GM21447 (cell line): ENCODE measurements around the gene TEAD1.

ENCODE experiments used
- ATAC-seq: cut with Tn5 transposase; IDR thresholded peaks from one replicate; pipeline ENCODE4 v1.9.1; 2021; ENCODE audit not compliant: unreplicated experiment

TEAD1 gene

DNA sequence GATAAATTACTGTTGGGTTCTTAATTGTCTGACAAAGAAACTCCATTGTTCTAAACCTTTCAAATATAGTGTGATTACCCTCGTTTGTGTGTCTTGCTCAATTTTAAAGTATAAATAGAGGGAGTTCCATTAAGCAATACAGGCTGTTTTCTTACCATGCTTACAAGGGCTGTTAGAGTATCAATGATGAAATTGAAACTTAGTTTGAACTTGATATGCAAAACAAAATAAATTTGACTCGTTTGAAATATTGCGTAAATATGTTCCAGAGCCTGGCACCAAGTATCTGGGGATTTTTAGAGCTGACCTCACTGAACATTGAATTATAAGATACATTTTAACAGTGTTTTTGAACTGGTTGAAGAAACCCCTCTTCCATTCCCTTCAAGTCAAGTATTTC lies 31.7 kb downstream of the TEAD1 start:
- ATAC-seq, result no peak

DNA sequence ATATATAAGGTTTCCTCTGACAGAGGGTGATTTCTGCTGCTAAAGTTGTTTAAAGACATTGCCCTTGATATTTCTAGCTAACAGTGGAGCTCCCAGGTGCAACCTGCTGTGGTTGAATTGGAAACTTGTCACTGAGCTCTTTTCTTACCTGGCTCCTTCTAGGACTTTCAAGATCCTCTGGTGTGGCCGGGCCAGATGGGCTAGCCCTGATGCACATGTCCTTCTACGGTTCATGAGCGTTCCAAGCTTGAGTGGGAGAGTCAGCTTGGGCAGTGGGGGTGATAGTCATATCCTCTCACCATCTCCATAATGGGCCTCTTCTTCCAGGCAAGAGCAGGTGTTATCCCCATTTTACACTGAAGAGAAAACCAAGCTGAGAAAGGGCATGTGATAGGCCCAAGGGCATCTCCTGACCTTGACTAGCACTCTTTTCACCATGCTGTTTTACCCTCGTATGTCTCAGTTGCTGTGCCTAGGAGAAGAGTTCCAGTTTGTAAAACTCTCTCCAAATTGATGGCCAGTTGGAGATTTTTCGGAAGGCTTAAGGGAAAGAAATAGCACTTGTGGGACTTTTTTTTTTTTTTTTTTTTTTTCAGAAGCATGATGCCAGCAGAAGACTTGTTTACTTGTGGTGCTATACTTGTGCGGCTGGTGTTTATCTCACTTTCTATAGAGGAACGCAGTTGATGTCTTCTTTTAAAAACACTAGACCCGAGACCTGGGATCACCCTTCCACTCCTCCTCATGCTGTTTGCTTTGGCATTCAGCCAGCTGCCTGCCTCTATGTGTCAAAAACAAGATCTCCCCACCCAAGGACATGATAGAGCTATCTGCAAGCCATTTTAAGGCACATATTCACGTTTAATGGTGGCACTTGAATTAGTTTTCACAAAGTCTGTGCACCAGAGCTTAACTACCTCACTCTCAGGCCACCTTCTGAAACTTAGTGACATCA lies 32.6 kb downstream of the TEAD1 start:
- ATAC-seq, result no peak

DNA sequence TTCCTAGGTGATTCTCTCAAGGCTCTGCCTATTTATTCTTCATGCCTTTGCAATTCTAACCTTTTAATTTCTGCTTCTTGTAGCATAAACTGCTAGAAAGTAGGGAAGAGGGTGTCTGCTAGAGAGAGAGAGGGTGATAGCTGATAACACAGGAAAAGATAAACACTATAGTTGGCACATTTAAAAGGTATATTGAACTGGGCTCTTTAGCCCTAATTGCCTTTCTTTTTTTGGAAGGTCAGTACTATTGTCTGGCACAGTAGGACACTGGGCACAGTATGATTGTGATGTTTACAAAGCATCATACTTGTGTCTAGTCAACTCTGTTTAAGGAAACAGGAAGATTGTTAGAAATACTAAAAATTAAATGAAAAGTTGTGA lies 33.3 kb downstream of the TEAD1 start:
- ATAC-seq, result no peak

DNA sequence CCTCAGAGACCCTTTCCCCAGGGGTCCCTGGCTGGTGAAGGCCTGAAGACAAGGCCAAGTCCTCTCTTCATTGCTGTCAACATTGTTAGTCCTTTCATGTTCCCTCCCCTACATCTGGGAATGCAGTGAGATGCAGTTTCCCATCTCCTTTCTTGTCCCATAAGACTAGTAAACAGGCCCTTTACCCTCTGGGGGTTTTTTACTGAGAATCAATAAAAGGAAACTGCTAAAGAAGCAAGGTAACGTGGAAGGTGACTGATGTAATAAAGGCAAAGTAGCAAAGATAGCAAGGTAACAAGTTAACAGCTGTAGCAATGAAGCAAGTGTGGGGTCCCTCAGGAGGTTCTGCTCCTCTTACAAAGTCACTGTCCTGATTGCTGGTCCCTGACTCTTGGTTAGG lies 37.3 kb downstream of the TEAD1 start:
- ATAC-seq, result no peak

DNA sequence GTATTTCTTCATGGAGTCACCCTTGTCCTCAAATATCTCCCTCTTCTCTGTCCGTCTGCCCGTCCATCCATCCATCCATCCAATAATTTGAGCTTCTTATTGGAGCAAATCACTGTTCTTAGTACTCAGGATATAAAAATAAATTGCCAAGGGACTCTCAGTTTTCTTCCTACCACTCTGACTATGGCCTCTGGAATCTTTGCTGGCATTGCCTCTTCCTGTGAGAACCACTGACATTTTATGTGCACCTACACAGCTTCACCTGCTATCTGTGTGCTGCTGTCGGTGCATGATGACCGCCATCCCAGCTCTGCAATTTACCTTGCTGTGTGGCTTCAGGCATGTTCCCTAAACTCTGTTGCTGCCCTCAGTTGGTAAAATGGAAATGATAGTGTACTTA lies 37.9 kb downstream of the TEAD1 start:
- no peak for ATAC-seq

DNA sequence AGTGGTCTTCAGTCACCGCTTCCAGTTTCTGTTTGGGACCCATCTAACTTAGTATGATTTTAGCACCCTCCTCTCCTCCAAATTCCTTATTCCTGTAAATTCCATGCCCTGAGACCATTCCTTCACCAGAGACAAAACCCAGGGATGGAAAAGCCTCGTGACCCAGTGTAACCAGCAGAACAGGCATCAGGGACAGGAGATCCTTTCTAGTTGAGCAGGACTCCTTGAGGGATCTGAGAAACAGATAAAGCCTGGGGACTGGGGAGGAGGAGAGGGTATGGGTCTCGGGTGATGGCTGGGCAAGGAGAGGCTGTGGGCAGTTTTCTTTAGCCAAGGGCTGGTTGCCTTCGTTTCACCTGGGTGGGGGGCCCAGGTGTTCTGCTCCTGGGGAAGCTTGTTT lies 40.9 kb downstream of the TEAD1 start:
- ATAC-seq, result no peak

DNA sequence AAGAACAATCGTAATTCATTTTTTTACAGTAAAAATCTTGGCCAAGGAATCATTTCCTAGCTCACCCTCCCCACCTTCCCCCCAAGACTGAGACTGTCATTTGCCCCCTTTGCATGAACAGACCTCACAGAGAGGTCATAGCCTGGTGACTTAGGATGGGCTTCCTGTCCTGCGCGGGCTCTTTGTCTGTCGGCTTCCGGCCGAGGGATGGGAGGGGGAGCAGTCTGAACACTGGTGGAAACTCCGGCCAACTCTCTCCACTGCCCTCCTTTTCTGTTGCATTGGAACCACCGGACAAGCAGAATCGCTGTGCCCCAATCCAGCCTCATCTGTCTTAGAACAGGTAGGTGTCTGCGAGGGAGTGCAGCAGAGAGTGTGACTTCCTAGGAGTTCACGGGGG lies 41.7 kb downstream of the TEAD1 start:
- ATAC-seq, result no peak

DNA sequence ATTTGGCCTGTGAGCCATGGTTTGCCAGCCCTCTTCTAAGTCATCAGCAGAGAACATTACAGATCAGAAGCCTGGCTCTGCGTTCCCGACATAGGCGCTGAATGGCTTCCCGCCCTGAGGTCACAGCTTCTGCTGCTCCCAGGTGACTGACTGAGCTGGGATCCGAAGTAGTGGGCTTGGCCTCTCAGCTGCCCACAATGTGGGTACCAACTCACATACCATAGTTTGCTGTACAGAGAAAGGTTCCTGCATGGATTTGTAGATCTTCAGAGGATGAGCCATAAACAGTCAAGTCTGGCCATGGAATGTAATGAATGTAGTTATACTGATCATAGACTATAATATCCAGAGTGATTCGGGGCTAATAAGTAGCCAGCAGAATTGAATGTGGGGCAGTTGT lies 42.6 kb downstream of the TEAD1 start:
- ATAC-seq, result no peak

DNA sequence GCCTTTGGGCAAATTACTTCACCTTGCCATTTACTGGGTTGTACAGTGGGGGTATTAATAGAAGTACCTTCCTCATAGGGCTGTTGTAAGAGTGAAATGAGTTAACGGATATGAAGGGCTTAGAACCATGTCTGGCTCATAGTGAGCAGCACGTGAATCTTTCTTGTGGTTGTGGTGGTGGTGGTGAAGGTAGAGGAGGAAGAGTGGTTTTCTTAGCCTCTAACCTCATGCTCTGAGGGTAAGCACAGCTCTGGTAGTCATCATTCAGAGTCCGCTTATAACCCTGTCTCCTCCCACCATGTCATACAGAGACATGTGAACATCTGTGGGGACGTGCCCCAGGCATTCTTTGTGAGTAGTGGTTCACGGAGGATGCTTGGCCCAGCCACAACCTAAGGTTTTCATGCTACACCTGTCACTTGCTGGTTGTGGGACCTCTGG lies 43.6 kb downstream of the TEAD1 start:
- ATAC-seq, result peak; percentile 88

DNA sequence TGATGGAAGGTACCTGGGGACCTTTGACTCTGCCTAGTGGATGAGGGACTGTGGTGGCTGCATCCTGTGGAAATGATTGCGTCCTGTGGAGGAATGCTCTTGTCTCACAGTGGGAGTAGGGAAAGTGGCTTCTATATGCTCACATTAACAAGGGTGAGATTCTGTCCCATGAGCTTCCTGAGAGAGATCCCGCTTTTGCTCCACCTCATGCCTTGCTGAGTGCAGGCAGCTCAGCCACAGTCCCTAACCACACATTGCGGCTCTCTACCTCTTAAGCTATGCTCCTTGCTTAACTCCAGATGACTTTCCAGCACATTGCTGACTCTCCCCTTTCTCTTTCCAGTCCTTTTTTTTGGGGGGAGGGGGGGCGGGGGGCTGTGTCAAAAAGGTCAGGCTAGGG lies 45.0 kb downstream of the TEAD1 start:
- no peak for ATAC-seq

DNA sequence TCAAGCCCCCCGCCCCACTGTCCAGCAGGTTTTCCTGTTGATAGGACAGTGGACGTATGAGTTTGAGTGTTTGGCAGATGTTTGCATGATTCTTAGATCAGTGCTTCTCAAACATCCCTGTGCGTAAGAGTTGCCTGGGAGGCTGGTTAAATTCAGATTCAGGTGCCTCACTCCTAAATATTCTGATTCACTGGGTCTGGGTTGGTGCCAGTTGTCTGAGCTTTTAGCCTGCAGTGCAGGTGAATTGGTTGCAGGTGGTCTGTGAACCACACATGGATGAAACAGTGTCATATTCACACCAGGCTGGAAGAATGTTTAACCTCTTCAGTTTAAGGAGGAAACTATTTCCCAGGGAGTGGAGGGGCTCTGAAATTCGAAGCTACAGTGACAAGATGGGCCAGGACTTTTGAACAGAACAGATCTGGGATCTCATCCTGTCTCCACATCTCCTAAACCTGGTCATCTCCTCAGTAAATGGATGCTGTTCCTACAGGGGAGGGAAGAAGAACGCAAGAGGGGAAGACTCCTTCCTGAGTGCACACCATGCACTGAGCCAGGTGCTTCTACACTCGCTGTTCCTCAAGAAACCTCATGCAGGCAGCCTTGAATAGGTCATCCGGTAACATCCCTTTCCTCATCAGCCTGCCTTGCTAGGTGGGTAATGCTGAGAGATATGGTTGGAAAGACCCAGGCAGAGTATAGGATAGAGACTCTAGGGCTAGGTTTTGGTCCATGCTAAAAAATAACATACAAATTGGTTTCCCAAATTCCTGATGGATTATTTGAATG lies 47.8 kb downstream of the TEAD1 start:
- ATAC-seq, result no peak

DNA sequence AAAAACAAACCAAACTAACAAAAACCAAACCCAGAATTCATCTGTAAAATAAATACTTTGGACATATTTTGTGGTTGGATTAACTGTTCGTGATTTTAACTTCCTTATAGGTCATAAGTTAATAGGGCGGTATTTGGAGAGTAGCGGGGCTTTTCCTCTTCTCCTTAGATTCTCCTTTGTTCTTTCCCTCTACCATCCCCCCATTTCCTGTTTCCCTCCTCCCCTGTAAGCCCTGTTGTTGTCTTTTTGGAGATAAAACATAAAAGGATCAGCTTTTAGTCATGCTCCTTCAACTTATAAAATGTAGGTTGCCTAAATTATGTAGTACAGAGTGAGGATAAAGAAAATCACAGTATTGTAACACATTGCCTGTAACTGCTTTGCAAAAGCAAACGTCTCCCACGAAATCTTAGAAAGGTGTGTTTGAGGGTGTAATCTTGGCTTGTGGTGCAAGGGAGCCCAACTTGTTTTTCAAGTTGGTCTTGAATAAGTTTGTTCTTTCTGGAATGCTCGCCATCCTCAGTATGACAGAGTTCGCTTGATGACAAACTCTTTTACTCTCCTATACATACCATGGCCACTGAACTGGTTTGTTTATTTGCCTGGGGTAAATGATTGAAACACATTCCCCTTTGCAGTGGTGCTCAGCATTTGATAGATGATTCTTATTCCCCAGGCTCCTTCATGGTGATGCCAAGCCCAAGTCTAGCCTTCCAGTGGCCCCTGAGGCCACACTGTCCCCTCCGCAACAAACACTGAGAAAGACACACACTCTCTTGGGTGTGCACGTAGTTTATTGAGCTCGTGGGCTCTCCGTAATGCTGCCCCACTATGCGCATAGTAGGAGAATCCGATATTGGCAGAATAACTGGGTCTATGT lies 49.4 kb downstream of the TEAD1 start:
- no peak for ATAC-seq

DNA sequence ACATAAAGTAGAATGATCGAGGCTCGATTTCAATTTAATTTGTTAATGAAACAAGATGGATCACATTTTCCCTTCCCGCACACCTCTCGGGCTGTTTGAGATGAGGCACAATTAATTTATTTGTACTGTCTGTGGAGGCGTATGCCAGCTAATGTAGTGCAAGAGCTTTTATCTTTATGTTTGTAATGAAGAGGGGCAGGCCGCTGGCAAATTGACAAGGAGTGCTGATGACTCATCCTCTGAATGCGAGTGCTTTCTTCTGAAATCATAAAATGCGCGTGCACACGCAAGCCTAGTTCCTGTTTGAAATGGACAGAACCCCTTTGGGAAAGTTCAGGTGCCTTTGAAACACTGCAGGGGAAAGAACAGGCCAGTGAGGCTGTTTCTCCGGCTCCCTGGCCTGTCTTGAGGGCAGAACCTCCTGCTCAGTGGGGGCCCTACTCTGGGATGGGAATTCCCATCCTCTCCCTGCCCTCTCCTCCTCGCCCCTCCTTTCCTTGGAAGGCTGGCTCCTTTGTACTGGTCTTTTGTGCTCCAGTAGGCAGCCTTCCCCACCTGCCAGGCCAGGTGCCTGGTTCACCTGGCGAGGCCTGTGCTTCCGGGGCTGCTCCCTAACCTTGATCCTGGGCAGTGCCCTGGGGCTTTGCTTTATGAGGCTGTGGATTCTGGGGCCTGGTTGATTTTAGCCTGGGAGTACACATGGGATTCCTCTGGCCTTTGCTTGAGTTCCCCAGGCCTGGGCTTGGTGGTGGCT lies 50.3 kb downstream of the TEAD1 start:
- no peak for ATAC-seq

DNA sequence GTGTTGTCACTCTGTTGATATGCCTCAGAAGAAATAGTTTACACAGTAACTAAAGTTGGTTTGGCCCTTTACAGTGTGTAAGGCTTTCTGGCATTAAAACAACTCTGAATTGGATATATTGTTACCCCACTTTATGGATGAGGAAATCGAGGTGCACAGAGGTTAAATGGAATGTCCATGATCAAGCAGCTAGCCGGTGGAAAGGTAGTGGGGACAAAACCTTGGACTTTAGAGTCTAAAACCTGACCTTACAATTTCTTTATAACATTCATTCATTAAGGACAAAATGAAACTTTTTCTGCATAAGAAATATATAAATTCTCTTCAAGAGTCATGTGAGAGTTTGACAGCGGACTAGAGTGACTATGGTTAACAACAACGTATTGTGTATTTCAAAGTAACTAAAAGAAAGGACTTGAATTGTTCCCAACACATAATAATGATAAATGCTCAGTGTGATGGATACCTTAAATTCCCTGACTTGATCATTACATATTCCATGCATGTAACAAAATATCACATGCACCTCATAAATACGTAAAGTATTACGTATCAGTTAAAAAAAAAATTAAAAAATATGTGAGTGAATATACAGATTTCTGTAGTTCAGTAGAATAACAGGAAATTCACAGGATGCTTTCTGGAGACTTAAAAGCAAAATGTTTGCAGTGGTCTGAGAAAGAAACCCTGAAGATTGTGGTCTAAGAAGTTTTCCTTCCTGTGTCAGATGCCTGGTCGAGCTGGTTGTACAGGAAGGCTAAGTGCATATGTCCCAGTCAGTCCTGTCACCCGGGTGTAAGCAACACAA lies 51.0 kb downstream of the TEAD1 start:
- ATAC-seq, result no peak

DNA sequence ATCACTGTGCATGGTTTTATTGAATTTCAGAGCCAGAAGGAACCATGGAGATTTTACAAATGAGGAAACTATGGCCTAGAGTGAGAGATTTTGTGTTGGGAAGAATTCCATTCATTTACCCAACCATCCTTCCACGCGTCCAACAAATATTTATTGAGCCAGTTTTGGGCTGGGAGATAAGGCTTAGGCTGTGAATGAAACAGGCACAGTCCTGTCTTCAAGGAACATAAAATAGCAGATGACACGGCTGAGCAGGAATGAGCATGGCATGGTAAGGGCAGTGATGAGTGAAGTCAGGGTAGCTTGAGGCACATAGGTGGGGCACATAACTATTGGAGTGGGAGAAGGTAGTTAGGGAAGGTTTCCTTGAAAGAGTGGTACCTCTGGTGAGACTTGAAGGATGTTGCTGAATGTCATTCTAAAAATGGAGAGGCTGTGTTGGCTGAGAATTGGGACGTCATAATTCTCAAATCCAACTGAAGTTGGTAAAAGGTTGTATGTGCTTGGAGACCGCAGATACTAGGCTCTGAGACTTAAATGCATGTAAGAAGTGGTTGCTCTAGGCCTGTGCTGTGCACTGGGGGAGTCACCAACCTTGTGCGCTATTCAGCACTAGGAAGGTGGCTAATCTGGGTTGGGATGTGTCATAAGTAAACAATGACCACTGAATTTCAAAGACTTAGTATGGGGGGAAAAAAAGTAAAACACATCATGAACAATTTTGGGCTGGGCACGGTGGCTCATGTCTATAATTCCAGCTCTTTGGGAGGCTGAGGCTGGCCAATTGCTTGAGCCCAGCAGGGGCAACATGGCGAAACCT lies 51.9 kb downstream of the TEAD1 start:
- no peak for ATAC-seq

DNA sequence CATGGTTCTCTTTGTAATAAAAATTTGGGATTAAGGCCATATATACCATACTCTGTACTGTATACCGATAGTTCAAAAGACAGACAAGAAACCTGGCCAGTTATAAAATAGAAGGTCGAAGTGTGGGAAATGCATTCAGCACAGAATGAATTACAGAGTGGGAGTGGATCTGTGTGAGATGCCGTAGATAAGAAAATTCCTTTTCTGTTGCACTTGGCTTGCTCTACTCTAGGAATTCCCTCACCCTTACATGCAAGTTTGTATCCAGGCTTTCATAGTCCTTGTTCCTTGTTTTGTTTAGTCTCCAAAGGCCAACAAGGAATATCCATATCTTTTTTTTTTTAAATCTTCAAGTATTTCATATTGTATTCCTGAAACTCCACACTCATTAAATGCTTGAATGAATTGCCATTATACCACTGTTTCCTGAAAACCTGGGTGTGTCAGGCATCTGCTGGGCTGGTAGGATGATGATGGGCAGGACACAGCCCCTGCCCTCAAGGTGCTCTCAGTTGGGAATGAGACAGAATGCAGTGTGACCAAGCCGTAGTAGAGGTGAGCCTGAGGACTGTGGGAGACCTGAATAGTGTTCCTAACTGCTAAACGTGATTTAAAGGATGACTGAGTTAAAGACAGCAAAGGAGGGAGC lies 53.5 kb downstream of the TEAD1 start:
- ATAC-seq, result no peak

DNA sequence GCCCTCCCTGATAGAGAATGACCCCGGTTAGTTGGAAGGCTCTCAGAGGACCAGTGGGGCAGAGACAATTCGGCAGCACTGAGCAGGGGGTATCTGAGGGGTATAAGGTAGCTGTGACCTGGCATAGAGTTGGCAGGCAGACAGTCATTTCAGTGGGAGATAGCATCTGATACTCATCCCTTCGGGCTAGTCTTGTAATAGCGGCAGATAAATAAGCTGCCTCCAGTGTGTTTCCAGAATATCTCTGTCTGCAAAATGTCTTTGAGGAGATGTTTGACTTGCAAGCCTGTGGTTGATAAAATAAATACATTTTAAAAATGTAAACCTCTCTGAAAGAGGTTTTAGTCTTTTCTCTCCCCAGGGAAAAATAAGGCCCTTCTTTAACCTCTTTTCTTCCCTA lies 54.2 kb downstream of the TEAD1 start:
- ATAC-seq, result no peak

DNA sequence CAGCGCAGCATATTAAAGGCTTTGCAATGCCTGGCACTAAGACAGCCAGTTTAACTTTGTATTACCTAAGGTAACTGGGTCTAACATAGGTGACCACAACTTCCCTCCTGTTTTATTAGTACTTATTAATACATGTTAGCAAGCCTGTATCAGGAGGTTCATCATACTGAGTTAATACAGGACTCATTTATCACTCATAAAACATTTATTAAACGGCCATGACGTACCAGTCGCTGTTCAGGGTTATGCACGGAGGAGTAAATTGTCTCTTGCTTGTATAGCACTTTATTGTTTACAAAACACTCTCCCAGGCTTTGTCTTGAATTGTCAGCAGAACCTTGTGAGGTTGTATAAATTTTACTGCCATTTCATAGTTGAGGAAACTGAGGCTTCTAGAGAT lies 55.7 kb downstream of the TEAD1 start:
- no peak for ATAC-seq
